Measurements from ENCODE around the gene KRTAP3-3. TPM values are rescaled to one million over a fixed set of nuclear protein-coding genes. Genes with fewer than 3 reads are reported as not detected.

KRTAP3-3 gene
- total and polyA plus RNA-seq, 2 experiments from 2014 or later, result not detected

DNA sequence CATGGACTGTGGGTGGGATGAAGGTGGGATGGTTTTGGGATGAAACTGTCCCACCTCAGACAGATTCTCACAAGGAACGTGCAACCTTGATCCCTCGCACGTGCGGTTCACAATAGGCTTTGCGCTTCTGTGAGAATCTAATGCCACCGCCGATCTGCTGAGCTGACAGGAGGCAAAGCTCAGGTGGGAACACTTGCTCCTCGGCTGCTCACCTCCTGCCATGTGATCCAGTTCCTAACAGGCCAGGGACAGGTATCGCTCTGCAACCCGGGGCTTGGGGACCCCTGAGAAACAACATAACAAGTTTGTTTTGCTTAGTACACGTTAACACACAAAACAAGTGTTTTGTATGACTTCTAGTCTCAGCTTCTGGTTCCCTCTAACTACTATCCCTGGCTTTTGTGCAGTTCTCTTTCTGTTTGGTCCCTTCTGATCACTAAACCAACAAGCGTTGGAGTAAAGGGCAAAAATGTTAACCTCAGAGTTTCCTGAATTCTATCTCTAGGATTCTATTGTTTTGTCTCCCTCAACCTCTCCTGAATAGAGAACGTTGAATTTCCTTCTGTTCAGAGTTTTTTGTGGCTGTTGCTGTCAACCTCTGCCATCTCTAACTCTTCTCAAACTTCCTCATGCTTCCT, 22.7 kb upstream of the KRTAP3-3 start:
- Histone ChIP-seq H3K36me3 (replicated peaks; ENCODE audit: insufficient read depth, low read depth) (no peaks in the 10 kb centered on the region), H2AFZ (no peak overlapping the region), H3K27ac (no peak overlapping the region), H3K9me3 (ENCODE audit: low read depth) (no peaks in the 10 kb centered on the region), H3K4me1 (ENCODE audit: insufficient read depth) (no peaks in the 10 kb centered on the region), H3K27me3 (no peaks in the 10 kb centered on the region), H3K79me2 (no peaks in the 10 kb centered on the region), H4K20me1 (ENCODE audit: insufficient read depth, poor library complexity, severe bottlenecking) (no peaks in the 10 kb centered on the region), H3K9me2 (replicated peaks; ENCODE audit: insufficient read depth) (no peaks in the 10 kb centered on the region), H3K4me2 (no peak overlapping the region), H3K4me3 (no peak overlapping the region)
- WGBS (ENCODE audit: low lambda C conversion rate, missing lambda C conversion rate), result 84% methylated on average over 13 of the region's 13 CpGs
- no peak for DNase-seq (ENCODE audit: low spot score)
- TF ChIP-seq, protein P1, sequence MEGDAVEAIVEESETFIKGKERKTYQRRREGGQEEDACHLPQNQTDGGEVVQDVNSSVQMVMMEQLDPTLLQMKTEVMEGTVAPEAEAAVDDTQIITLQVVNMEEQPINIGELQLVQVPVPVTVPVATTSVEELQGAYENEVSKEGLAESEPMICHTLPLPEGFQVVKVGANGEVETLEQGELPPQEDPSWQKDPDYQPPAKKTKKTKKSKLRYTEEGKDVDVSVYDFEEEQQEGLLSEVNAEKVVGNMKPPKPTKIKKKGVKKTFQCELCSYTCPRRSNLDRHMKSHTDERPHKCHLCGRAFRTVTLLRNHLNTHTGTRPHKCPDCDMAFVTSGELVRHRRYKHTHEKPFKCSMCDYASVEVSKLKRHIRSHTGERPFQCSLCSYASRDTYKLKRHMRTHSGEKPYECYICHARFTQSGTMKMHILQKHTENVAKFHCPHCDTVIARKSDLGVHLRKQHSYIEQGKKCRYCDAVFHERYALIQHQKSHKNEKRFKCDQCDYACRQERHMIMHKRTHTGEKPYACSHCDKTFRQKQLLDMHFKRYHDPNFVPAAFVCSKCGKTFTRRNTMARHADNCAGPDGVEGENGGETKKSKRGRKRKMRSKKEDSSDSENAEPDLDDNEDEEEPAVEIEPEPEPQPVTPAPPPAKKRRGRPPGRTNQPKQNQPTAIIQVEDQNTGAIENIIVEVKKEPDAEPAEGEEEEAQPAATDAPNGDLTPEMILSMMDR (IDR thresholded peaks at IDR 0.05; ENCODE audit: poor library complexity), result no peak
- no peak for TF ChIP-seq EZH2 (IDR thresholded peaks at IDR 0.05; ENCODE audit: borderline replicate concordance)
- no peak for TF ChIP-seq EZH2phosphoT487 (IDR thresholded peaks at IDR 0.05; ENCODE audit: low read depth, severe bottlenecking, unreplicated experiment)

DNA sequence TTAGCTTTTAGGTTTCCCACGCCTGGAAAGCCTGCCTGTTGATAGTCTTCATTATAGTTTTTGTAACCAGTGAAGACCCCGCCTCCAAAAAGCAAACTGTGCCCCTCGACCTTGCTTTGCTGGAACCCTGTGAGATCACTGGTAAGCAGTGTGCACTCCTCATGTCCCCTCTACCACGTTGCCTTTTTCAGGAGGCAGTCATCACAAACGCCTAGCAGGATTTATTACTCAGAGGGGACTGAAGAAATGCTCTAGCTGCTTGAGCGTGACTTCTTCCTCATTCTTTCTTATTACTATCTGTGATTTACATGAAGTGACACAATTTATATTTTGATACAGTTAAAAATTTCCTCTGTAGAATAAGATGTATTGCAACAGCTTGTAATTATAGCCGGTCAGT, 21.5 kb upstream of the KRTAP3-3 start:
- Histone ChIP-seq H3K4me2 (no peak overlapping the region), H3K79me2 (no peaks in the 10 kb centered on the region), H3K9me2 (replicated peaks; ENCODE audit: insufficient read depth) (no peaks in the 10 kb centered on the region), H3K27ac (no peak overlapping the region), H3K27me3 (no peaks in the 10 kb centered on the region), H3K36me3 (replicated peaks; ENCODE audit: insufficient read depth, low read depth) (no peaks in the 10 kb centered on the region), H3K4me1 (ENCODE audit: insufficient read depth) (no peaks in the 10 kb centered on the region), H2AFZ (no peak overlapping the region), H3K4me3 (no peak overlapping the region), H4K20me1 (ENCODE audit: insufficient read depth, poor library complexity, severe bottlenecking) (no peaks in the 10 kb centered on the region), H3K9me3 (ENCODE audit: low read depth) (no peaks in the 10 kb centered on the region)
- TF ChIP-seq EZH2 (IDR thresholded peaks at IDR 0.05; ENCODE audit: borderline replicate concordance), result no peak
- no peak for TF ChIP-seq EZH2phosphoT487 (IDR thresholded peaks at IDR 0.05; ENCODE audit: low read depth, severe bottlenecking, unreplicated experiment)
- TF ChIP-seq, protein P1 (IDR thresholded peaks at IDR 0.05; ENCODE audit: poor library complexity), result no peak
- DNase-seq (ENCODE audit: low spot score), result no peak
- 80% methylated on average over 7 of the region's 7 CpGs for WGBS (ENCODE audit: low lambda C conversion rate, missing lambda C conversion rate)

DNA sequence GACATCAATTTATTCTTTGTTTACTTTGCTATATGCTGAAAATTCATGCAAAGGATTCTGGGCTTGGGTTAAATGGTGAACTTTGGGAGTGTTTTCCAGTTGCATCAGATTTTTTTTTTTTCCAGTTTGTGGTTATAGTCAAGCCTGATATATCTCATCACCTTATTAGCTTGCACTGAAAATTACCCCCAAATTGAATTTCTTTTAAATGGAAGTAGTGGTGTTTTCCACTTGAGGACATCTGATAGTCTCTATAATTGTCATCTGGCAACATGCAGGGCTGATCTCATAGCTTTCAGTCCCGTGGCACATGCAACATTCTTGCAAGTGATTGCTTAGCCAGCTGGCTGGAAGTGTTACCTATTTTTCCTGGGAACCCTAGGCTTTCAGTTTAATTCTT, 19.6 kb upstream of the KRTAP3-3 start:
- Histone ChIP-seq H3K79me2 (no peaks in the 10 kb centered on the region), H3K9me3 (ENCODE audit: low read depth) (no peaks in the 10 kb centered on the region), H3K9me2 (replicated peaks; ENCODE audit: insufficient read depth) (no peaks in the 10 kb centered on the region), H4K20me1 (ENCODE audit: insufficient read depth, poor library complexity, severe bottlenecking) (no peaks in the 10 kb centered on the region), H3K4me2 (no peak overlapping the region), H2AFZ (no peak overlapping the region), H3K27me3 (no peaks in the 10 kb centered on the region), H3K4me1 (ENCODE audit: insufficient read depth) (peaks cover 6% of the 10 kb centered on the region), H3K4me3 (no peak overlapping the region), H3K27ac (no peak overlapping the region), H3K36me3 (replicated peaks; ENCODE audit: insufficient read depth, low read depth) (no peaks in the 10 kb centered on the region)
- peak; percentile 9 for DNase-seq (ENCODE audit: low spot score)
- TF ChIP-seq EZH2 (IDR thresholded peaks at IDR 0.05; ENCODE audit: borderline replicate concordance) (no peak), EZH2phosphoT487 (IDR thresholded peaks at IDR 0.05; ENCODE audit: low read depth, severe bottlenecking, unreplicated experiment) (no peak)
- TF ChIP-seq, protein P1 (IDR thresholded peaks at IDR 0.05; ENCODE audit: poor library complexity), result no peak
- 50% methylated on average over 1 of the region's 1 CpG for WGBS (ENCODE audit: low lambda C conversion rate, missing lambda C conversion rate)
